ENCODE results near the gene GCK.
A peak's percentile ranks its signal among the peaks of the same experiment; 100 is the strongest.

Gene GCK

GRCh38 chr7:44103923-44104859 is 85.0 kb downstream of the GCK start, which contains the start of gene AEBP1:
TSS of gene AEBP1 (plus strand) at chr7:44104345. CDS start at chr7:44104666, 321 bp downstream.
- TF ChIP-seq CTCF (IDR thresholded peaks at IDR 0.05; ENCODE audit: low read depth, low read length, poor library complexity, severe bottlenecking) (no peak), EZH2phosphoT487 (IDR thresholded peaks at IDR 0.05; ENCODE audit: borderline replicate concordance, low read length) (peak; percentile 87; the same call in 1 of the 2 replicates)
- no peaks in the 10 kb centered on the region for H3K79me2 ChIP-seq (ENCODE audit: control insufficient read depth, low read length)
- H3K4me1 ChIP-seq (ENCODE audit: control insufficient read depth, low read length), result peaks cover 28% of the 10 kb centered on the region
- no peak within 1 kb of the TSS for H3K27ac ChIP-seq (ENCODE audit: low read depth, low read length)
- no peaks in the 10 kb centered on the region for H3K9me3 ChIP-seq (ENCODE audit: control insufficient read depth, insufficient read depth, low read length)
- no peaks in the 10 kb centered on the region for H3K9me2 ChIP-seq (replicated peaks; ENCODE audit: control insufficient read depth, low read length)
- peaks cover 34% of the 10 kb centered on the region for H3K27me3 ChIP-seq (ENCODE audit: control insufficient read depth, low read length)
- H4K20me1 ChIP-seq (ENCODE audit: control insufficient read depth, insufficient read depth, low read depth, low read length), result no peaks in the 10 kb centered on the region
- no peak within 1 kb of the TSS for H3K4me3 ChIP-seq (ENCODE audit: low read length)
- no peaks in the 10 kb centered on the region for H3K36me3 ChIP-seq (ENCODE audit: control insufficient read depth, low read length)
- peak within 1 kb of the TSS; percentile 6; the same call in 1 of the 2 replicates for H3K4me2 ChIP-seq (ENCODE audit: low read length)
- peaks cover 4% of the 10 kb centered on the region; the same call in 1 of the 2 replicates for H3F3A ChIP-seq (ENCODE audit: control insufficient read depth, insufficient read depth)

GRCh38 chr7:44103566-44103922 is 85.7 kb downstream of the GCK start:
- no peak overlapping the region for H3K4me3 ChIP-seq (ENCODE audit: low read length)
- peaks cover 4% of the 10 kb centered on the region for H3F3A ChIP-seq (ENCODE audit: control insufficient read depth, insufficient read depth)
- H3K4me1 ChIP-seq (ENCODE audit: control insufficient read depth, low read length), result peaks cover 31% of the 10 kb centered on the region
- peaks cover 34% of the 10 kb centered on the region for H3K27me3 ChIP-seq (ENCODE audit: control insufficient read depth, low read length)
- H3K9me2 ChIP-seq (replicated peaks; ENCODE audit: control insufficient read depth, low read length), result no peaks in the 10 kb centered on the region
- H3K79me2 ChIP-seq (ENCODE audit: control insufficient read depth, low read length), result no peaks in the 10 kb centered on the region
- no peak overlapping the region for H3K4me2 ChIP-seq (ENCODE audit: low read length)
- H4K20me1 ChIP-seq (ENCODE audit: control insufficient read depth, insufficient read depth, low read depth, low read length), result no peaks in the 10 kb centered on the region
- no peaks in the 10 kb centered on the region for H3K36me3 ChIP-seq (ENCODE audit: control insufficient read depth, low read length)
- H3K27ac ChIP-seq (ENCODE audit: low read depth, low read length), result no peak overlapping the region
- no peaks in the 10 kb centered on the region for H3K9me3 ChIP-seq (ENCODE audit: control insufficient read depth, insufficient read depth, low read length)
- no peak for TF ChIP-seq EZH2phosphoT487 (IDR thresholded peaks at IDR 0.05; ENCODE audit: borderline replicate concordance, low read length)

GRCh38 chr7:44102846-44103565 is 86.2 kb downstream of the GCK start:
- no peak for TF ChIP-seq EZH2phosphoT487 (IDR thresholded peaks at IDR 0.05; ENCODE audit: borderline replicate concordance, low read length)
- Histone ChIP-seq H3K4me1 (ENCODE audit: control insufficient read depth, low read length) (peaks cover 36% of the 10 kb centered on the region), H3K27me3 (ENCODE audit: control insufficient read depth, low read length) (peaks cover 34% of the 10 kb centered on the region), H3K4me3 (ENCODE audit: low read length) (no peak overlapping the region), H3F3A (ENCODE audit: control insufficient read depth, insufficient read depth) (peaks cover 8% of the 10 kb centered on the region), H3K36me3 (ENCODE audit: control insufficient read depth, low read length) (no peaks in the 10 kb centered on the region), H3K4me2 (ENCODE audit: low read length) (no peak overlapping the region), H3K79me2 (ENCODE audit: control insufficient read depth, low read length) (no peaks in the 10 kb centered on the region), H4K20me1 (ENCODE audit: control insufficient read depth, insufficient read depth, low read depth, low read length) (no peaks in the 10 kb centered on the region), H3K27ac (ENCODE audit: low read depth, low read length) (no peak overlapping the region), H3K9me2 (replicated peaks; ENCODE audit: control insufficient read depth, low read length) (no peaks in the 10 kb centered on the region), H3K9me3 (ENCODE audit: control insufficient read depth, insufficient read depth, low read length) (no peaks in the 10 kb centered on the region)

- Histone ChIP-seq H3K4me3 (ENCODE audit: low read length) (no peak overlapping the region), H3K4me1 (ENCODE audit: control insufficient read depth, low read length) (peaks cover 44% of the 10 kb centered on the region), H3K27me3 (ENCODE audit: control insufficient read depth, low read length) (peaks cover 34% of the 10 kb centered on the region), H3K36me3 (ENCODE audit: control insufficient read depth, low read length) (no peaks in the 10 kb centered on the region), H3F3A (ENCODE audit: control insufficient read depth, insufficient read depth) (peaks cover 8% of the 10 kb centered on the region), H3K79me2 (ENCODE audit: control insufficient read depth, low read length) (no peaks in the 10 kb centered on the region), H3K9me2 (replicated peaks; ENCODE audit: control insufficient read depth, low read length) (no peaks in the 10 kb centered on the region), H3K4me2 (ENCODE audit: low read length) (no peak overlapping the region), H4K20me1 (ENCODE audit: control insufficient read depth, insufficient read depth, low read depth, low read length) (no peaks in the 10 kb centered on the region), H3K9me3 (ENCODE audit: control insufficient read depth, insufficient read depth, low read length) (no peaks in the 10 kb centered on the region), H3K27ac (ENCODE audit: low read depth, low read length) (no peak overlapping the region)
- TF ChIP-seq EZH2phosphoT487 (IDR thresholded peaks at IDR 0.05; ENCODE audit: borderline replicate concordance, low read length) (no peak), CTCF (IDR thresholded peaks at IDR 0.05; ENCODE audit: low read depth, low read length, poor library complexity, severe bottlenecking) (no peak)
Observed at GRCh38 chr7:44101966-44102845, 87.0 kb downstream of the GCK start.
